Liver (tissue), 3 donors: ENCODE results near the gene CCDC33.

Source experiments
- ATF3 ChIP-seq: IDR thresholded peaks from 2 replicates; pipeline ENCODE4 v1.6.1; 2016; ENCODE audit warnings: antibody characterized with exemption
- CTCF ChIP-seq: fragments of 150-350 bp; IDR thresholded peaks from 2 replicates; pipeline ENCODE4 v1.5.1; 2017; ENCODE audit warnings: improper control_type of control experiment, low read depth, low read length; ENCODE audit not compliant: missing input control
- EGR1 ChIP-seq, 2 donors: IDR thresholded peaks; 2 replicates each; pipeline ENCODE4 v1.6.1; 2016 to 2018; ENCODE audit warnings: antibody characterized with exemption in 2 of 2, low read depth in 2 of 2
- GABPA ChIP-seq, 2 donors: IDR thresholded peaks in 1 of 2; conservative IDR thresholded peaks in 1 of 2; 2 replicates each; pipeline ENCODE4 v1.6.1; 2016; ENCODE audit warnings: antibody characterized with exemption in 2 of 2, mild to moderate bottlenecking in 1 of 2, moderate library complexity in 1 of 2
- JUND ChIP-seq, 2 donors: IDR thresholded peaks; 2 replicates each; pipeline ENCODE4 v1.6.1; 2016; ENCODE audit warnings: antibody characterized with exemption in 2 of 2
- MAX ChIP-seq: IDR thresholded peaks from 2 replicates; pipeline ENCODE4 v1.6.1; 2016; ENCODE audit warnings: antibody characterized with exemption
- RAD21 ChIP-seq, 2 donors: IDR thresholded peaks; 2 replicates each; pipeline ENCODE4 v1.6.1; 2016; ENCODE audit warnings: antibody characterized with exemption in 2 of 2, mild to moderate bottlenecking in 2 of 2
- RXRA ChIP-seq, 2 donors: IDR thresholded peaks; 2 replicates each; pipeline ENCODE4 v1.6.1; 2017 to 2018; ENCODE audit warnings: antibody characterized with exemption in 2 of 2, mild to moderate bottlenecking in 1 of 2
- SP1 ChIP-seq: IDR thresholded peaks from 2 replicates; pipeline ENCODE4 v1.6.1; 2018; ENCODE audit warnings: antibody characterized with exemption, mild to moderate bottlenecking
- TAF1 ChIP-seq: conservative IDR thresholded peaks from 2 replicates; pipeline ENCODE4 v1.6.1; 2016; ENCODE audit warnings: antibody characterized with exemption, mild to moderate bottlenecking
- TF ChIP-seq, protein P1 (sequence below): IDR thresholded peaks from 2 replicates; pipeline ENCODE4 v1.6.1; 2016; ENCODE audit warnings: antibody characterized with exemption, mild to moderate bottlenecking
- TF ChIP-seq, protein P2 (sequence below): IDR thresholded peaks from 2 replicates; pipeline ENCODE4 v1.6.1; 2016; ENCODE audit warnings: antibody characterized with exemption
- donor health status: healthy.
- donor health status: healthy.

DNA sequence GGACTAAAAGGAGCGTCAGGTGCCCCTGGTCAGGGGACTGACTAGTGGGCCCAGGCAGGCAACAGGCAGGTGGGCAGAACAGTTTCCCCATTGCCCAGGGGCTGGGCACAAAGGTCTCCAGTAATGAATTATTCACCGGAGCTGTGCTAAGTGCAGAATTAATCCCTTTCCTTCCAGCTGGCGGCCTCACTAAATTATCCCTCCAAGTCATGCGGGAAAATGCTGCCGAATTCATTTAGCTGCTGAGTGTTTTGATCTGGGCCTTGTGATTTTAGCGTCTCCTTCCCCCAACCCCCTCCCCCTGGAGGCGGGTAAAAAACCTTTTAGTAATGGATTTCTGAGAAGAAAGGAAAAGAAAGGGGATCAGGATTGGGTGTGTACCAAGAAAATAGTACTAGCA lies 47.2 kb downstream of the CCDC33 start:
- TF ChIP-seq CTCF = no peak
- no peak for TF ChIP-seq MAX
- TF ChIP-seq ATF3 = no peak
- no peak for TF ChIP-seq SP1
- TF ChIP-seq RAD21 (IDR thresholded peaks at IDR 0.05) = no peak
- no peak for TF ChIP-seq GABPA (IDR thresholded peaks at IDR 0.05 in 1 of 2, conservative IDR thresholded peaks at IDR 0.05 in 1 of 2)
- TF ChIP-seq EGR1 (IDR thresholded peaks at IDR 0.05; ENCODE audit: low read depth in 2 of 2) = no peak
- TF ChIP-seq, protein P1, sequence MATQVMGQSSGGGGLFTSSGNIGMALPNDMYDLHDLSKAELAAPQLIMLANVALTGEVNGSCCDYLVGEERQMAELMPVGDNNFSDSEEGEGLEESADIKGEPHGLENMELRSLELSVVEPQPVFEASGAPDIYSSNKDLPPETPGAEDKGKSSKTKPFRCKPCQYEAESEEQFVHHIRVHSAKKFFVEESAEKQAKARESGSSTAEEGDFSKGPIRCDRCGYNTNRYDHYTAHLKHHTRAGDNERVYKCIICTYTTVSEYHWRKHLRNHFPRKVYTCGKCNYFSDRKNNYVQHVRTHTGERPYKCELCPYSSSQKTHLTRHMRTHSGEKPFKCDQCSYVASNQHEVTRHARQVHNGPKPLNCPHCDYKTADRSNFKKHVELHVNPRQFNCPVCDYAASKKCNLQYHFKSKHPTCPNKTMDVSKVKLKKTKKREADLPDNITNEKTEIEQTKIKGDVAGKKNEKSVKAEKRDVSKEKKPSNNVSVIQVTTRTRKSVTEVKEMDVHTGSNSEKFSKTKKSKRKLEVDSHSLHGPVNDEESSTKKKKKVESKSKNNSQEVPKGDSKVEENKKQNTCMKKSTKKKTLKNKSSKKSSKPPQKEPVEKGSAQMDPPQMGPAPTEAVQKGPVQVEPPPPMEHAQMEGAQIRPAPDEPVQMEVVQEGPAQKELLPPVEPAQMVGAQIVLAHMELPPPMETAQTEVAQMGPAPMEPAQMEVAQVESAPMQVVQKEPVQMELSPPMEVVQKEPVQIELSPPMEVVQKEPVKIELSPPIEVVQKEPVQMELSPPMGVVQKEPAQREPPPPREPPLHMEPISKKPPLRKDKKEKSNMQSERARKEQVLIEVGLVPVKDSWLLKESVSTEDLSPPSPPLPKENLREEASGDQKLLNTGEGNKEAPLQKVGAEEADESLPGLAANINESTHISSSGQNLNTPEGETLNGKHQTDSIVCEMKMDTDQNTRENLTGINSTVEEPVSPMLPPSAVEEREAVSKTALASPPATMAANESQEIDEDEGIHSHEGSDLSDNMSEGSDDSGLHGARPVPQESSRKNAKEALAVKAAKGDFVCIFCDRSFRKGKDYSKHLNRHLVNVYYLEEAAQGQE = no peak
- no peak for TF ChIP-seq RXRA (IDR thresholded peaks at IDR 0.05)
- TF ChIP-seq TAF1 = no peak
- no peak for TF ChIP-seq JUND (IDR thresholded peaks at IDR 0.05)
- TF ChIP-seq, protein P2, sequence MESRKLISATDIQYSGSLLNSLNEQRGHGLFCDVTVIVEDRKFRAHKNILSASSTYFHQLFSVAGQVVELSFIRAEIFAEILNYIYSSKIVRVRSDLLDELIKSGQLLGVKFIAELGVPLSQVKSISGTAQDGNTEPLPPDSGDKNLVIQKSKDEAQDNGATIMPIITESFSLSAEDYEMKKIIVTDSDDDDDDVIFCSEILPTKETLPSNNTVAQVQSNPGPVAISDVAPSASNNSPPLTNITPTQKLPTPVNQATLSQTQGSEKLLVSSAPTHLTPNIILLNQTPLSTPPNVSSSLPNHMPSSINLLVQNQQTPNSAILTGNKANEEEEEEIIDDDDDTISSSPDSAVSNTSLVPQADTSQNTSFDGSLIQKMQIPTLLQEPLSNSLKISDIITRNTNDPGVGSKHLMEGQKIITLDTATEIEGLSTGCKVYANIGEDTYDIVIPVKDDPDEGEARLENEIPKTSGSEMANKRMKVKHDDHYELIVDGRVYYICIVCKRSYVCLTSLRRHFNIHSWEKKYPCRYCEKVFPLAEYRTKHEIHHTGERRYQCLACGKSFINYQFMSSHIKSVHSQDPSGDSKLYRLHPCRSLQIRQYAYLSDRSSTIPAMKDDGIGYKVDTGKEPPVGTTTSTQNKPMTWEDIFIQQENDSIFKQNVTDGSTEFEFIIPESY = no peak
